ENCODE results near the gene PTGIS. TPM values are rescaled to one million over a fixed set of nuclear protein-coding genes. Genes with fewer than 3 reads are reported as not detected.

PTGIS gene
- total and polyA plus RNA-seq, 2 donors (not counting 3 experiments of a cell fraction or from before 2014, with no cell fraction given), result 6.2 to 11.8 TPM

DNA sequence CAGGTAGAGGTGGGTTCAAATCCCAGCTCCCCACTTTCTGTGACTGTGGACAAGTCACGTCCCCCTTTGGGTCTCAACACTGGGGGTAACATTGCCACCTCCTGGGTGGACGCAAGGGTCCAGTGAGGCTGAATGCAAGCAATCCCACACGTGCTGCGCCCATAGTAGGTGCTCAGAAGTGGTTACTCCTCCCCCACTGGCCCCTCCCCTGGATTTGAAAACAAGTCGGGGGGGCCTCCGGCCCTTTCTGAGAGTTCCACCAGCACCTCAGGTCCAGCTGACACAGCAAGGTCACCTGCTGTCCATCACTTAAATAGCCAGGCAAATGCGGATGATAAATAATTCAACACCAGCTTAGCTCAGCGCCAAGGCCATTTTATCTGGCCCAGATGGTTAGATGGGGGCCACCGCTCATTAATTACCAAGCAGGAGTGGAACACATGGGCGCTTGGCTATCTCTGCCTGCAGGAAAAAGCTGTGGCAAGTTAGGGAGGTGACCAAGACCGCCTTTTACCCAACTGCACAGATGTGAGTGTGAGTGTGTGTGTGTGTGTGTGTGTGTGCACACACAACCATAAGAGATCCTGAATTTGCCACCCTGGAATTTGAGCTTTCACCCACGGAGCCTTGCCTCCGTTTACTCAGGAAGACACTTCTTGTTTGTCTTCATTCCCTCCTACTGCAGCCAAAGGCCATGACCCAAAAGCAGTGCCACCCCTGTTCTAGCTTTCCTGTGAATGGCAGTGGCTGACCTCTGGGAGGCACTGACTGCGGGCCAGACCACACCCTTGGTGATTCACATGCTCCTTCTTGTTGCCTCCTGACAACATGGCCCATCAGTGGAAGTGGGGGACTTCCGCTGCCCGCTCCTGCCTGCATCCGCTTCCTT, 50.8 kb downstream of the PTGIS start:
- H3K27ac ChIP-seq (ENCODE audit: insufficient read depth, low read depth, low read length), result no peak overlapping the region
- no peak overlapping the region for H3K9ac ChIP-seq (replicated peaks; ENCODE audit: extremely low read depth, insufficient read depth, low read length)
- H3K79me2 ChIP-seq (ENCODE audit: control insufficient read depth, insufficient read depth, low read length), result no peaks in the 10 kb centered on the region
- TF ChIP-seq GATA2 (IDR thresholded peaks at IDR 0.05; ENCODE audit: insufficient read depth, insufficient read length, low read depth, low read length) (no peak), POLR2AphosphoS5 (IDR thresholded peaks at IDR 0.05; ENCODE audit: insufficient read depth, low read depth, low read length) (no peak), JUN (IDR thresholded peaks at IDR 0.05; ENCODE audit: borderline replicate concordance, insufficient read depth, insufficient read length, low read depth) (no peak), POLR2A (IDR thresholded peaks at IDR 0.05; ENCODE audit: low read depth, low read length) (no peak), MYC (IDR thresholded peaks at IDR 0.05; ENCODE audit: low read depth, low read length) (no peak), EZH2 (IDR thresholded peaks at IDR 0.05; ENCODE audit: borderline replicate concordance, low read depth, low read length, severe bottlenecking) (no peak), FOS (IDR thresholded peaks at IDR 0.05; ENCODE audit: borderline replicate concordance, insufficient read depth, low read length) (no peak), MAX (IDR thresholded peaks at IDR 0.05; ENCODE audit: insufficient read depth, insufficient read length) (no peak)
- TF ChIP-seq, protein P1, sequence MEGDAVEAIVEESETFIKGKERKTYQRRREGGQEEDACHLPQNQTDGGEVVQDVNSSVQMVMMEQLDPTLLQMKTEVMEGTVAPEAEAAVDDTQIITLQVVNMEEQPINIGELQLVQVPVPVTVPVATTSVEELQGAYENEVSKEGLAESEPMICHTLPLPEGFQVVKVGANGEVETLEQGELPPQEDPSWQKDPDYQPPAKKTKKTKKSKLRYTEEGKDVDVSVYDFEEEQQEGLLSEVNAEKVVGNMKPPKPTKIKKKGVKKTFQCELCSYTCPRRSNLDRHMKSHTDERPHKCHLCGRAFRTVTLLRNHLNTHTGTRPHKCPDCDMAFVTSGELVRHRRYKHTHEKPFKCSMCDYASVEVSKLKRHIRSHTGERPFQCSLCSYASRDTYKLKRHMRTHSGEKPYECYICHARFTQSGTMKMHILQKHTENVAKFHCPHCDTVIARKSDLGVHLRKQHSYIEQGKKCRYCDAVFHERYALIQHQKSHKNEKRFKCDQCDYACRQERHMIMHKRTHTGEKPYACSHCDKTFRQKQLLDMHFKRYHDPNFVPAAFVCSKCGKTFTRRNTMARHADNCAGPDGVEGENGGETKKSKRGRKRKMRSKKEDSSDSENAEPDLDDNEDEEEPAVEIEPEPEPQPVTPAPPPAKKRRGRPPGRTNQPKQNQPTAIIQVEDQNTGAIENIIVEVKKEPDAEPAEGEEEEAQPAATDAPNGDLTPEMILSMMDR (IDR thresholded peaks at IDR 0.05; ENCODE audit: extremely low read depth in 1 of 2, insufficient read depth in 1 of 2, low read depth in 1 of 2, low read length in 2 of 2), result no peak
- no peaks in the 10 kb centered on the region for H3K9me1 ChIP-seq (replicated peaks; ENCODE audit: control insufficient read depth, extremely low read depth, insufficient read depth, low read length)
- intact Hi-C loops (cut with micrococcal nuclease), result no loop called here
- H3K27me3 ChIP-seq (ENCODE audit: control insufficient read depth in 2 of 2, insufficient read depth in 2 of 2, low read length in 2 of 2), result peaks cover 0 to 3% of the 10 kb centered on the region in 2 experiments
- dilution Hi-C loops (cut with MboI; ENCODE audit: extremely low pct_ligation_motif_present, low sequenced_read_pairs), result no loop called here
- H3K4me3 ChIP-seq (replicated peaks in 1 of 3; ENCODE audit: insufficient read depth in 1 of 3, low read depth in 1 of 3, low read length in 3 of 3), result no peak overlapping the region
- no peaks in the 10 kb centered on the region for H3K9me3 ChIP-seq (replicated peaks; ENCODE audit: control insufficient read depth, insufficient read depth, low read length)
- DNase-seq (ENCODE audit: low read depth, low spot score) (no peak), FAIRE-seq (no peak)
- H3K36me3 ChIP-seq (ENCODE audit: control insufficient read depth in 2 of 2, extremely low read depth in 1 of 2, insufficient read depth in 2 of 2, low read length in 2 of 2), result no peaks in the 10 kb centered on the region
- H3K4me2 ChIP-seq (ENCODE audit: insufficient read depth, low read length), result no peak overlapping the region
- ChIA-PET CTCF (interaction anchor here (1.1 to 1.4 kb wide), 3 partner anchors 9 to 86 kb away, joined by 3 to 7 read pairs (median 3); no protein-coding TSS in a partner anchor), POLR2A (no interaction called here)
- H2AFZ ChIP-seq (ENCODE audit: low read depth, low read length), result no peak overlapping the region
- BruUV-seq (replicated peaks), result no TSS peak
- no peaks in the 10 kb centered on the region for H4K20me1 ChIP-seq (replicated peaks; ENCODE audit: control insufficient read depth, extremely low read depth, insufficient read depth, low read length)
- no peaks in the 10 kb centered on the region for H3K4me1 ChIP-seq (ENCODE audit: control insufficient read depth, extremely low read depth, insufficient read depth, low read length)
